Neural progenitor cell (in vitro differentiated cells): Measurements from ENCODE around the gene SCUBE2. TPM values are rescaled to one million over a fixed set of nuclear protein-coding genes. Genes with fewer than 3 reads are reported as not detected.

Experiments
- DNase-seq: peaks from one replicate; pipeline ENCODE4 v3.0.0-alpha.2; 2016; ENCODE audit warnings: low spot score
- H2AFZ ChIP-seq: fragments of 200-600 bp; sonication (generic); replicated peaks from 2 replicates; pipeline ENCODE4 v1.6.1; 2016; ENCODE audit warnings: antibody characterized with exemption
- H3F3A ChIP-seq: fragments of 200-600 bp; sonication (generic); 2 replicates; pipeline ENCODE4 v1.6.1; 2016; ENCODE audit warnings: antibody characterized with exemption, low read depth
- H3K27ac ChIP-seq: fragments of 200-600 bp; sonication (generic); 2 replicates; pipeline ENCODE4 v1.5.1; 2016; ENCODE audit warnings: mild to moderate bottlenecking
- H3K27me3 ChIP-seq: fragments of 200-600 bp; sonication (generic); 2 replicates; pipeline ENCODE4 v1.6.1; 2016; ENCODE audit warnings: mild to moderate bottlenecking, moderate library complexity
- H3K36me3 ChIP-seq: fragments of 200-600 bp; sonication (generic); 2 replicates; pipeline ENCODE4 v1.5.1; 2016
- H3K4me1 ChIP-seq: fragments of 200-600 bp; sonication (generic); 2 replicates; pipeline ENCODE4 v1.6.1; 2016; ENCODE audit warnings: mixed run types
- H3K4me2 ChIP-seq: fragments of 200-600 bp; sonication (generic); 2 replicates; pipeline ENCODE4 v1.6.1; 2016
- H3K4me3 ChIP-seq: fragments of 200-600 bp; sonication (generic); 2 replicates; pipeline ENCODE4 v1.5.1; 2016
- H3K79me2 ChIP-seq: fragments of 200-600 bp; sonication (generic); 2 replicates; pipeline ENCODE4 v1.6.1; 2016; ENCODE audit warnings: low read depth
- H3K9ac ChIP-seq: fragments of 200-600 bp; sonication (generic); 2 replicates; pipeline ENCODE4 v1.6.1; 2016
- H3K9me3 ChIP-seq: fragments of 200-600 bp; sonication (generic); 2 replicates; pipeline ENCODE4 v1.5.1; 2016; ENCODE audit warnings: low read depth
- H4K20me1 ChIP-seq: fragments of 200-600 bp; sonication (generic); 2 replicates; pipeline ENCODE4 v1.6.1; 2016; ENCODE audit warnings: low read depth
- H3K27ac Mint-ChIP-seq: 3 replicates; pipeline ENCODE4 v1.8.0; 2021; ENCODE audit warnings: mixed read lengths
- H3K27me3 Mint-ChIP-seq: 2 replicates; pipeline ENCODE4 v1.8.0; 2022; ENCODE audit warnings: low read depth, mild to moderate bottlenecking, inconsistent platforms, moderate library complexity, mixed read lengths; ENCODE audit not compliant: insufficient read depth
- H3K36me3 Mint-ChIP-seq: 3 replicates; pipeline ENCODE4 v1.8.0; 2021; ENCODE audit warnings: mixed read lengths
- H3K4me1 Mint-ChIP-seq: 3 replicates; pipeline ENCODE4 v1.8.0; 2021; ENCODE audit warnings: mixed read lengths
- H3K4me3 Mint-ChIP-seq: 3 replicates; pipeline ENCODE4 v1.8.0; 2021; ENCODE audit warnings: mild to moderate bottlenecking, moderate library complexity, mixed read lengths
- H3K9me3 Mint-ChIP-seq: 3 replicates; pipeline ENCODE4 v1.8.0; 2020; ENCODE audit warnings: mixed read lengths
- EZH2 ChIP-seq: fragments of 200-600 bp; sonication (generic); IDR thresholded peaks from 2 replicates; pipeline ENCODE4 v1.6.1; 2017; ENCODE audit warnings: antibody characterized with exemption, mild to moderate bottlenecking, moderate library complexity
- EZH2phosphoT487 ChIP-seq: fragments of 200-600 bp; sonication (generic); IDR thresholded peaks from 2 replicates; pipeline ENCODE4 v1.6.1; 2017; ENCODE audit warnings: antibody characterized with exemption
- total RNA-seq: library from RNA; depleted of rRNA; stranded (reverse); fragments of >200 nt; gene quantifications from 2 replicates; pipeline ENCODE4 v1.2.3, GENCODE V29; 2015; ENCODE audit warnings: low replicate concordance
- TF ChIP-seq, protein P1 (sequence below): fragments of 200-600 bp; sonication (generic); IDR thresholded peaks from 2 replicates; pipeline ENCODE4 v1.5.1; 2017; ENCODE audit warnings: antibody characterized with exemption, mild to moderate bottlenecking

Gene SCUBE2
- total RNA-seq, 1 donor from 2014 or later: 42.1 TPM

DNA sequence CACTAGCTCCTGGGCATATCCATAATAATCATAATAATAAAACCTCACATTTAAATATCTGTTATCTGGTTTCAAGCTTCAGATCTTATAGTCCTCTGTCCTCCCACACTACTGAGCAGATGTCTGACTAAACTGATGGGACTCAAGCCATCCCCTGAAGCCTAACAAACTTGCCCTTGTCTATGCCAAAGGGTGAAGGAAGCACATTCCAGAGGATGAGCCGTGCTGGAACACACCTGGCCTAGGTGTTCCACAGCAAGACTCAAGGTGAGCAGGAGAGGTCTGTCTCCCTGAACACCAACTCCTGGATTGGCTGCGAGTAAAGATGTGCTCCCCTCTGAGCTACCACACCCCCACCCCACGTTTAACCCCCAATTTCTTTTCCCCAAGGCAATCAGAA lies 14.7 kb downstream of the SCUBE2 start:
- Histone ChIP-seq H3K9ac (no peak overlapping the region), H2AFZ (no peak overlapping the region), H3K27ac (no peak overlapping the region), H4K20me1 (no peaks in the 10 kb centered on the region), H3K36me3 (no peaks in the 10 kb centered on the region), H3K4me2 (no peak overlapping the region), H3K4me3 (no peak overlapping the region), H3K27me3 (no peaks in the 10 kb centered on the region), H3K9me3 (no peaks in the 10 kb centered on the region), H3K4me1 (peaks cover 22% of the 10 kb centered on the region), H3K79me2 (no peaks in the 10 kb centered on the region), H3F3A (peaks cover 10% of the 10 kb centered on the region)
- no peak for TF ChIP-seq EZH2
- no peak for TF ChIP-seq EZH2phosphoT487
- TF ChIP-seq, protein P1, sequence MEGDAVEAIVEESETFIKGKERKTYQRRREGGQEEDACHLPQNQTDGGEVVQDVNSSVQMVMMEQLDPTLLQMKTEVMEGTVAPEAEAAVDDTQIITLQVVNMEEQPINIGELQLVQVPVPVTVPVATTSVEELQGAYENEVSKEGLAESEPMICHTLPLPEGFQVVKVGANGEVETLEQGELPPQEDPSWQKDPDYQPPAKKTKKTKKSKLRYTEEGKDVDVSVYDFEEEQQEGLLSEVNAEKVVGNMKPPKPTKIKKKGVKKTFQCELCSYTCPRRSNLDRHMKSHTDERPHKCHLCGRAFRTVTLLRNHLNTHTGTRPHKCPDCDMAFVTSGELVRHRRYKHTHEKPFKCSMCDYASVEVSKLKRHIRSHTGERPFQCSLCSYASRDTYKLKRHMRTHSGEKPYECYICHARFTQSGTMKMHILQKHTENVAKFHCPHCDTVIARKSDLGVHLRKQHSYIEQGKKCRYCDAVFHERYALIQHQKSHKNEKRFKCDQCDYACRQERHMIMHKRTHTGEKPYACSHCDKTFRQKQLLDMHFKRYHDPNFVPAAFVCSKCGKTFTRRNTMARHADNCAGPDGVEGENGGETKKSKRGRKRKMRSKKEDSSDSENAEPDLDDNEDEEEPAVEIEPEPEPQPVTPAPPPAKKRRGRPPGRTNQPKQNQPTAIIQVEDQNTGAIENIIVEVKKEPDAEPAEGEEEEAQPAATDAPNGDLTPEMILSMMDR: no peak
- Mint-ChIP-seq H3K27me3 (no peaks in the 10 kb centered on the region), H3K9me3 (peaks cover 3% of the 10 kb centered on the region), H3K4me3 (no peak overlapping the region), H3K4me1 (peaks cover 10% of the 10 kb centered on the region), H3K36me3 (no peaks in the 10 kb centered on the region), H3K27ac (no peak overlapping the region)
- no peak for DNase-seq

DNA sequence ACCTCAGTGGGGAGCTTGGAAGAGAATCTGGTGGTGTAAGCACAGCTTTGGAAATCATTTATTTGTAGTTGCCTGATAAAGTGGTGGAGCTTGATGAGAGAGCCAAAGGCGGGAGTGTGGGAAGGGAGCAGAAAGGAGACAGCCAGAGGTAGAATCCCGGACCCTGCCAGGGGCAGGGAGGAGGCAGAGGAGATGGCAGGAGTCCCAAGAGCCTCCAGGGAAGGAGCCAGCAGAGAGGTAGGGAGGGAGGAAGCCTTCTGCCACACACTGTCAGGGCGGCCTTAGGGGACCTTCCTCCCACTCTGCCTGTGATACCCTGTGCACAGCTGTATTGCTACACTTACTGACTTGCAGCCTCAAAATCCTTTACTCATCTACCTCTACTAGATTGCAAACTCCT lies 15.4 kb downstream of the SCUBE2 start:
- Mint-ChIP-seq H3K9me3 (peaks cover under 1% of the 10 kb centered on the region), H3K27ac (no peak overlapping the region), H3K36me3 (no peaks in the 10 kb centered on the region), H3K4me1 (peaks cover 16% of the 10 kb centered on the region), H3K4me3 (no peak overlapping the region), H3K27me3 (peaks cover 2% of the 10 kb centered on the region)
- DNase-seq: no peak
- no peak overlapping the region for H2AFZ ChIP-seq
- no peak overlapping the region for H3K4me3 ChIP-seq
- H4K20me1 ChIP-seq: no peaks in the 10 kb centered on the region
- no peak overlapping the region for H3K27ac ChIP-seq
- no peak overlapping the region for H3K4me2 ChIP-seq
- H3K4me1 ChIP-seq: peaks cover 28% of the 10 kb centered on the region
- no peaks in the 10 kb centered on the region for H3K79me2 ChIP-seq
- H3K27me3 ChIP-seq: no peaks in the 10 kb centered on the region
- TF ChIP-seq, protein P1: no peak
- TF ChIP-seq EZH2: no peak
- no peak for TF ChIP-seq EZH2phosphoT487
- peaks cover 16% of the 10 kb centered on the region for H3F3A ChIP-seq
- H3K9ac ChIP-seq: no peak overlapping the region
- no peaks in the 10 kb centered on the region for H3K36me3 ChIP-seq
- no peaks in the 10 kb centered on the region for H3K9me3 ChIP-seq

DNA sequence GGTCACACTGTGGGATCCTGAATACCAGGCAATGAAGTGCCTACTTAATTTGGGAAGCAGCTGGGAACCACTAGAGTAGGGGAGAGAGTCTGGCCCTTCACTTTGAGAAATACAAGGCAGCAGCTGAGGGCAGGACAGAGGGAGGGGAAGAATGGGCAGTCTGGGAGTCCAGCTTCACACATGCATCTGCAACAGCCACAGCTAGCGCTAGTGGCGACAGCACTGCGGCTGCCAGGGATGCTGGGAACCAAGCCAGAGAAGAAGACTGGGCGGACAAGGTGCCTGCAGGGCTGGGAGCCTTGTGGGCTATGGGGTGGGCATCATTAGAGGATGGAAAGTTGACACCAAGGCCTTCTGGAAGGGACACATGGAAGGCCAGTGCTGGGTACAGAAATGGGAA lies 15.8 kb downstream of the SCUBE2 start:
- peaks cover 21% of the 10 kb centered on the region for H3K4me1 Mint-ChIP-seq
- peaks cover 2% of the 10 kb centered on the region for H3K27me3 Mint-ChIP-seq
- Histone ChIP-seq H3K4me1 (peaks cover 33% of the 10 kb centered on the region), H3K9me3 (no peaks in the 10 kb centered on the region), H3K27me3 (no peaks in the 10 kb centered on the region), H3K27ac (no peak overlapping the region), H3K36me3 (no peaks in the 10 kb centered on the region), H2AFZ (no peak overlapping the region), H4K20me1 (no peaks in the 10 kb centered on the region), H3K79me2 (no peaks in the 10 kb centered on the region), H3K9ac (no peak overlapping the region), H3K4me3 (no peak overlapping the region), H3K4me2 (no peak overlapping the region), H3F3A (peaks cover 21% of the 10 kb centered on the region)
- H3K27ac Mint-ChIP-seq: no peak overlapping the region
- no peaks in the 10 kb centered on the region for H3K36me3 Mint-ChIP-seq
- no peak for DNase-seq
- H3K9me3 Mint-ChIP-seq: no peaks in the 10 kb centered on the region
- H3K4me3 Mint-ChIP-seq: no peak overlapping the region
- TF ChIP-seq EZH2phosphoT487 (no peak), EZH2 (no peak)

GRCh38 chr11:9074338-9075029 lies 16.9 kb downstream of the SCUBE2 start:
- DNase-seq: no peak
- H3K27me3 ChIP-seq: no peaks in the 10 kb centered on the region
- no peak overlapping the region for H3K27ac Mint-ChIP-seq
- H3K79me2 ChIP-seq: no peaks in the 10 kb centered on the region
- H3K36me3 Mint-ChIP-seq: no peaks in the 10 kb centered on the region
- no peaks in the 10 kb centered on the region for H3K36me3 ChIP-seq
- no peak overlapping the region for H3K27ac ChIP-seq
- H3K9ac ChIP-seq: no peak overlapping the region
- peaks cover 44% of the 10 kb centered on the region for H3K4me1 ChIP-seq
- no peaks in the 10 kb centered on the region for H3K9me3 ChIP-seq
- H4K20me1 ChIP-seq: no peaks in the 10 kb centered on the region
- no peak overlapping the region for H2AFZ ChIP-seq
- peaks cover 24% of the 10 kb centered on the region for H3F3A ChIP-seq
- H3K4me2 ChIP-seq: no peak overlapping the region
- H3K4me3 ChIP-seq: no peak overlapping the region
- H3K4me1 Mint-ChIP-seq: peaks cover 31% of the 10 kb centered on the region
- H3K4me3 Mint-ChIP-seq: no peak overlapping the region
- TF ChIP-seq EZH2phosphoT487 (no peak), EZH2 (no peak)
- TF ChIP-seq, protein P1: no peak
- H3K27me3 Mint-ChIP-seq: peaks cover 2% of the 10 kb centered on the region
- no peaks in the 10 kb centered on the region for H3K9me3 Mint-ChIP-seq
